ENCODE data around the gene THSD7A.

The THSD7A gene

DNA sequence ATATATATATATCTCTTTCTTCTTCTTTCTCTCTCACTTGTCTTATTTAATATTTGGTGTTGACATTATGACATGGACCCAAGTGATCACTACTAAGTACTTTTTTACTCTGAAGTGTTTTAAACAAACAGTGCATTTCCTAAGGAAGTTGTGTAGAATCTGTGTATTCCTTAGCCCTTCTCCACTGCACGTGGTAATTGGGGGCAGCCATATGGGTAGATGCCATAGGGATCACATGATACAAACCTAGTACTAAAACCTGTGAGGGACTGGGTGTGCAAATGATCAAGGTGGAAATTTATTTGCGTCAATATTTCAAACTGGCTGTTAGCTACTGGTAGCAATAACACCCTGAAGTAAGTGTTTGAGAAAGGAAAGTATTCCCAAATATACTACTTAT is 25.0 kb downstream of the THSD7A start:
- no peak for DNase-seq

DNA sequence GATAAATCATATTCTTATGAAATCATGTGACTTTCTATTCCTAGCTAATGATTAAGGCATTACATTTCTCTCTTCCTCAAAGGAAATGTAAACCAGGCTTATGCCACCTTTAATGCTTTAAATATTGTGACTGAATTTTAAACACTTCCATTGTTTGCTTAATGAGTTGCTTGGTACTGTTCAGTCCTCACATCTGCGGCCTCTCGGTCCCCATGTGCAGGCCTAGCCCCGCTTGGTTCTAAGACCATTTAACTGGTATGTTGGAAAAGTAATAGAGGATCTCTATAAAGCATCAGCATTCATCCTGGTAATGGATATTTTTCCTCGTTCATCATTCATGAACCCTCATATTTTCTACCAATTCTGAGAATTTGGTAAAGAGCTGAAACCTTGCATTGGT is 27.4 kb downstream of the THSD7A start:
- DNase-seq, result no peak

DNA sequence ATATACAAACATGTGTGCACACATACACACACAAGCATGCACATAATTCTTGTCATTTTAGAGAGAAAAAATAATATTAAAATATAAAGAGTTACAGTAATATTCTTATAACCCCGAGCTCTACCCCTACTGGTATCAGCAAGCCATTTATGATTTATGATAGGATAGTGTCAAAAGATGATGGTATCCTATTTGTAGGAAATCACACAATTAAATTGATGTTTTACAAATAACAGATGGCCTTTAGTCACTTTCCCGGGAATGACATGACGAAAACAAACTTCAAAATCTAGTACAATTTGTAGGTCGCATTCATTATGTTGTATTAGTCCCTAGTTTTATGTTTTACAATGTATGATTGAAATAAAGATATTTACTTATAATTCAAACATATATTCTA is 36.8 kb downstream of the THSD7A start:
- no peak for DNase-seq

DNA sequence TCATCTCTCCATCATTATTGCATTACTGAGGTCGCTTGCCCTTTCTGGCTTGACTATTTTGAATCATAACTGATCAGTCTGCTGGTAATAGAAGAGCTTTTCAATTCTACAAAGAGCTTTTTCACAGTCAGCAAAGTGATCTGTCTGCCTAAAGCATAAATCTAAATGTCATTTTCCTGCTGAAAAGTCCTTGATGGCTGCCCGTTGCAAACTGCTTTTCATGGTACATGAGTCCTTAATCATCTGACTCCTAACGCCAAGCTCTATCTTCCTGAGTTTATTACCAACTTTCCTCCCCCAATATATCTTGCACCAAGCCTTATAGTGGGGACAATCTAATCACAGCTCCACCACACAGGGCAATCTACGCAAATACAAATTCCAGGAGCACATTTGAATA is 39.8 kb downstream of the THSD7A start:
- DNase-seq, result no peak

GRCh38 chr7:11788568-11788967 is 43.4 kb downstream of the THSD7A start:
- DNase-seq, result no peak

DNA sequence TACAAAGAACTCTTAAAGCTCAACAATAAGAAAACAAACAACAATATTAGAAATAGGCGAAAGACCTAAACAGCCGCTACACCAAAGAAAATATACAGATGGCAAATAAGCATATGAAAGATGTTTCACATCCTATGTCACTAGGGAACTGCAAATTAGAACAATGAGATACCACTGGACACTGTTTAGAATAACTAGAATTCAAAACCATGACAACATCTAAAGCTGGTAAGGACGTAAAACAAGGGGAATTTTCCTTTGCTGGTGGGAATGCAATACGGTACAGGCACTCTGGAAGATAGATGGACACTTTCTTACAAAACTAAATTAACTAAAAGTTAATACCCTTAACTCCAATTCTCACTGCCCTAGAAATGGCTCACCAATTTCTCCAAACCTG is 44.5 kb downstream of the THSD7A start:
- no peak for DNase-seq

GRCh38 chr7:11786186-11786585 is 45.8 kb downstream of the THSD7A start:
- no peak for DNase-seq

DNA sequence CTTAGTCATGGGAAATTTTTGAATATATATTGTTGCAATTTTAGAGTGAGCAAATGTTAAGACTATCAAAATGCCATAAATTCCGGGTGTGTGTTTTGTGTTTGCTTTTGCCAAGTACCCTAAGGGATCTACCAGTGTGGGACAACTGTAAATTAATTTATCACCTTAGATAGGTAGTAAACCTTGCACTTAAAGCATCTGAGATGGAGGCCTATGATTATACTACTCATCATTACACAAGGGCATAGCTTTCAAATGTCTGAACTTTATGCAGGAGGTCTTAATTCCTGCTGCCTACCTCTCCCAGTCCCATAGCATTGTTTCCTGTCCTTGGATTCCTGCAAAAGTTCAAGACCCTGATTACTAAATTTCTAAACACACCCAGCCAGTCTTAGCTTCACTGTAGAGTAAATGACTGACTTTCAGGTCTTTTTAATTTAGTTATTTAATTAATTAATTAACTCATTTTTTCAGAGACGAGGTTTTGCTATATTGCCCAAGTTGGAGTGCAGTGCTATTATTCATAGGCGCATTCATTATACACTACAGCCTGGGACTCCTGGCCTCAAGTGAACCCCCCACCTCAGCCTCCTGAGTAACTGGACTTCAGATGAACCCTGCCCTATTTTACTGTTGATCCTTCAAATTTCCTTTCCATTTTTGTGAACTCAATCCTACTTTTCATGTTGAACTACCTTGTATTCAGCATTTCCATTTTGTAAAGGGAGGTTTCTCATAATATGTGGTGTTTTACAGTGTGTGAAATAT is 47.0 kb downstream of the THSD7A start:
- no peak for DNase-seq

DNA sequence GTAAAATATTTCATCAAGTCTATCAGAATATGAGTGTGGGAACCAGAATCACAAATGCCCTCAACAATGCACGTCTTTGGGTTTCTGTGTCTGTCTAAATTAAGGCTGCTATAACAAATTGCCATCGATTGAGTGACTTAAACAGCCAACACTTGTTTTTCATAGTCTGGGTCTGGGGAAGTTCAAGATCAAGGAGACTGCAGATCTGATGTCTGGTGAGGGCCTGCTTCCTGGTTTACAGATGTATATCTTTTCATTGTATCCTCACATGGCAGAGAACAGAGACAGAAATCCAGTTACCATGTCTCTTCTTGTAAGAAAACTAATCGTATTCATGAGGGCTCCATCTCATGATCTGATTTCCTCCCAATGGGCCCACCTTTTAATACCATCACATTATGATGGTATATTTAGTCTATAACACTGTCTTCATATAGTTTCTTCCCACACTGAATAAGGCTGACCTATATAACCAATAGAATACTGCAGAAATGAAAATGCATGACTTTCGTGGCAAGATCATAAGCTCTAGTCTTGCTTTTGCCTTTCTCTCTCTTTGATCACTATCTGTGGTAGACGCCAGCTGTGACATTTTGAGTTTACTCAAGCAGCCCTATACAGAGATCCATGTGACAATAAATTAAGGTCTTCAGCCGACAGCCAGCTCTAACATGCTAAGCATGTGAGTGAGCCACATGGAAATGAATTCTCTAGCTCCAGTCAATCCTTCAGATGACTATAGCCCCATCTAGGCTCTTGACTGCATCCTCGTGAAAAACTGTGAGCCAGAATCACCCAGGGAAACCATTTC is 51.9 kb downstream of the THSD7A start:
- DNase-seq, result no peak

DNA sequence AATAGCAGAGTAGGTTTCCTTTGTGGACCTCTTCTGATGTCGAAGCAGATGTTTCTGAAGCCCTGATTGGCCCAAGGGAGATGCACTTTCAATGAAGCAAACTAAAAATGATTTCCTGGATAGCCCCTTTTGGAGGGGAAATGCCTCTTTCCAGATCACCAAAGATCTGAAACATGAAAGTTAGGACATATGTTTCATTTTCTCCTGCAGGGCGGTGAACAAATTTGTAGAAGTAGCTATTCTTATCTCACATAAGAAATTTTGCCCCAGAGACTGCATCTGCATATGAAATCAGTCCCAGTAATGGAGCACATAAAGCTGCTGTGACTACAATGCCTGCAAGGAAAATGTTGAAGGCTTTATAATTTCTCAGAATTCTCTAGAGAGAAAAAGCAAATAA is 56.0 kb downstream of the THSD7A start:
- no peak for DNase-seq

GRCh38 chr7:11775401-11775800 is 56.6 kb downstream of the THSD7A start:
- DNase-seq, result no peak

DNA sequence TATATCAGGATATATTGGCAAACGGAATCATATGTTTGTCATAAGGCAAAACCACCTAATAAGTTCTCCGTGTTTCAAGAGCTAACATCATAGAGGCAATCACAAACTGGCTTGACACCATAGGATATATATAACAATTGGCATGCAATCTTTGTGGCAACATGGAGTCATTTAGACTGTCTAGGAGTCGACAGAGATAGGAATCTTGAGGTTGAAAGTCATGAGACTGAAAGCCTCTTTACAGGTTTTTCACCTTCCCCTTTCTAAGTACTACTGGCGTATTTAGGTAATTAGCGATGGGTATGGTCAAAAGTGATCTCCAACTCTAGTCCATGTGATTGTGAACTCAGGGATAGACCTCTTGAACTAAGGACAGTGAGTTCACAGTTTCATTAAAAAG is 63.7 kb downstream of the THSD7A start:
- no peak for DNase-seq

DNA sequence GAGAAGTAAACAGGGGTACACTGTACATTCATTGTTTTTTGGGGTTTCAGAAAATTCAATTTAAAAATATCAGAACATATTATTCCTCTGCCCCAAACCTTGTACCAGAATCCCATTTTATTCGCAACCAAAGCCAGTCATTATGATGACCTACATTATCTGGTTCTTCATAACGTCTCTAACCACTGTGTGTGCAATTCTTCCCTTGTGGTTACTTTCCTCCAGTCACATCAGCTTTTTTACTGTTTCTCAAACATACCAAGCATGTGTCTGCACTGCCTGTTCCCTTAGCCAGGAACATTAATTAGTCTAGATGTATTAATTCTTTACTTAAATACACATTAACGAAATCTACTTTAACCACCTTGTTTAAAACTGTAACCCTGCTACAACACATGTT is 64.8 kb downstream of the THSD7A start:
- no peak for DNase-seq

DNA sequence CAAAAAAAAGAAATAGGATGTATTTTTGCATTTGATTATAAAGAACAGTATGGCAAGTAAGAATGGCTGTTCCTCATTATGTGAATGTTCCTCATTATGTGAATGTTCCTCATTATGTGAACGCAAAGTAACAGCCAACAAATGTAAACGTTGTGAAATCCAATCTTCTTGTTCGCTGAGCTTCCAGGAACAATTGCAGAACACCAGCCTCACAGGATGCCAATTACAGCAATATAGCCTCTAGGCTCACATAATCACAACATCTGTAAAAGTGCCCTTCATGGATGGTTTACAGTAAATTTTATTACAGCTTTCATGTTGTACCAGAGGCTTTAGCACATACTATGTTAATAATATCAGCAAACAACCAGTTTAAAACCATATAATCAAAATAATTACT is 71.6 kb downstream of the THSD7A start:
- no peak for DNase-seq

GRCh38 chr7:11758627-11759111 is 73.3 kb downstream of the THSD7A start:
- no peak for DNase-seq

- DNase-seq, result no peak
Observed at GRCh38 chr7:11757153-11757552, 74.8 kb downstream of the THSD7A start.

GRCh38 chr7:11754933-11755332 is 77.1 kb downstream of the THSD7A start:
- DNase-seq, result no peak

DNA sequence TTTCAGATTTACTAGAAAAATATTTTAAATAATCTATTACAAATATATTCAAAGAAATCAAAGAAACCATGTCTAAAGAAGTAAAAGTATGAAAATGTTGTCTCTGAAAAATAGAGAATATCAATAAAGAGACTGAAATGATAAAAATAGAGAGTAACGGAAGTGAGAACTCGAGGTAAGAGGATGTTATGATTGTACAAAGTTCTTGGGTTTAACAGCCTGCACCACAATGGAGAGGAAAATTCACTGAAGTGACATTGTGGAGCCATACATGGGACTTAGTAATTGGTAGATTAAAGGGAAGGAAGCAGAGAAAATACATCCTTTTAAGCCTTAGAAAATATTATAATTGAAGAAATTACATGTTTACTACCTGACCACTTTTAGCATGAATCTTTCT is 77.9 kb downstream of the THSD7A start:
- no peak for DNase-seq

DNA sequence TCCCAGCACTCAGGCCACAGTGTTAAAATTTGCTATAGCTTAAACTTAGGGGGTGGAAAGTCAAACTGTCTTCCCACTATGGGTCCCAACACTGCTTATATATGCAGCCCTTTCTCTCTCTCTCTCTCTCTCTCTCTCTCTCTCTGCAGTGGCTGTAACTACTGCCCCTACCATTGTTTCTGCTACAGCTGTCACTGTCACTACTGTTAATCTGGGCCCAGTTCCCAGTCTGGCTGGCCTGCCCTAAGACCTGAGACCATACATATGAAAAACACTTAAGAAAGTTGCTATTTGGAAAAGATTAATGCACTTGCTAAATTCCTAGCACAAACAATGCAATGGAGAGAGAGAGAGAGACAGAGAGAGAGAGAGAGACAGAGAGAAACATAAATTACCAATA is 78.6 kb downstream of the THSD7A start:
- DNase-seq, result no peak

DNA sequence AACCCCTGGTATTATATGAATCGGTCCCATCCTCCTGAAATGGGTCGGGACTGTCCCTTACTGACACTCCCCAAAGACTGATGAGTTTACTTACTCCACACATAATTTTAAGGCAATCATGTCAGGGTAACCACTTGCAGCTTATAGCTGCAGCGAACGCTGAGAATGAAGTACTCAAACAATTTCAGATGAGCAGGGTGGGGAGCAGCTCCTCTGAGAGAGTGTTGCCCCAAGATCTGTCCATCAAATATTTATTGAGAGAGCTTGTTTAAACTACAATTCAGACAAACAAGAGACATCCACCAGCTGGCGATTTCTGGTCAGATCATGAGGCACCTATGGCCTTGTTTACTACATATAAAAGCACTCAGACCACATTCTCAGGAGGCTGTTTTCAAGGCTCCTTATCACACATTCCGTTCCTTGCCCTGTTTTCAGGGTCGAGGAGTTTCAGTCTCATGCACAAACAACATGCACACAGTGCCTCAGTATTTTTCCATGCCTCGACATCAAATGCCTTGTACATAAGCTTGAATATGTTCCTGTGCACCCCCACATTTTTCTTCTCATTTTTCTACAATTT is 80.1 kb downstream of the THSD7A start:
- DNase-seq, result no peak

DNA sequence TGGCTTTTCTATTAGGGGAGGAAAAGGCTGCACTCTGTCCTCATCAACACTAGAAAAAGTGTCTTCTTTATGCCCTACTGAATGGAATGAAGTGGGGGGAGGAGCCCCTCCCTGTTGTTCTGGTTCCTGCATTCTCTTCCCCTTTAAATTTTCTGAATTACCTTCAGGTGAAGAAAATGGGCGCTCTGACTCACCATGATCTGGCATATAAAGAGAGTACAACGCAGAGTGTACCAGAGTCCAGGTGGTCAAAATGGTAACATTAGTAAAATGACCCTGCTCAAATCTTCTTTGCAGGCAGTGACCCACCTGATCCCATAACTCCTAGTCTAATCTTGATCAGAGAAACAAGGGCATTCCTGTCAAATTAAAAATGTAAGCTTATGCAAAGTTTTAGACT is 80.7 kb downstream of the THSD7A start:
- no peak for DNase-seq

DNA sequence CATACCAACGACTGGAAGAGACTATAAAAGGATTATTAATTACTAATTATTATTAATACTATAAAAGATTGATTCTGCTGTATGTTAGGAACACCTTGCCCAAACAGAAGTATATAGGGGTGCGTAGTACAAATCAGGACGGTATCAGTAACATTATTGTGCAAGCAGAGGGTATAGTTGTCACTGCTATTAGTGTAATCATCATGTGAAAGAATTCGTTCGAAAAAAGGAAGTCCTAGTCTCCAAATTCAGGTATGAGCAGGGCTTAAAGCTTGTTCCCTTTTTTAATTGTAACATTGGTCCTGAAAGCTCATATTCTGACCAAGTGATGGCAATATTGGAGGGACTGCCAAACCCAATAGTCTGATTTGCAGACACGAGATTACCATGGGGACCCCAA is 81.8 kb downstream of the THSD7A start:
- no peak for DNase-seq

DNA sequence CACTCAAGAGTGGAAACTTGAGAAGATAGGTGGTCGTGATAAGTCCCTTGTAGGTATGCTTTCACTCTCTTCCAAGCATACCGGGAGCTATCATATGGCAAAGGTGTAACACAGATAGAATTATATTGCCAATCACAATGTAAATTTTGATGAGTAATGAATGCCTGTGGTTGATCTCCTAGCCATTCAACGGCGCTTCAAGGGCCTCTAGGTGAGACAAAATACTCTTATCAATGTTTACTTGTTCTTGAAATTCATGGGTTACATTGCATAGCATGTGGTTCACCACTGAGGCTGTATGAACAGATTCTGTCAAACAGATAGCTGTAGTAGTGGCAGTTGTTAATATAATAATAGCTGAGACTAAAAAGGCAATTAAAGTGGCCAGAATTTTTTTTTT is 82.4 kb downstream of the THSD7A start:
- no peak for DNase-seq

GRCh38 chr7:11748884-11749283 is 83.1 kb downstream of the THSD7A start:
- DNase-seq, result no peak

Measured in KG1 (cell line).